ENCODE measurements around the gene TLL1.

- TF ChIP-seq RAD21 (IDR thresholded peaks at IDR 0.05; ENCODE audit: low read depth) = no peak
- no peak for TF ChIP-seq TCF12 (IDR thresholded peaks at IDR 0.05; ENCODE audit: low read depth)
- no peak for TF ChIP-seq CEBPB (IDR thresholded peaks at IDR 0.05)
- no peak for TF ChIP-seq TAF1 (IDR thresholded peaks at IDR 0.05; ENCODE audit: low read depth)
- TF ChIP-seq, protein P1, sequence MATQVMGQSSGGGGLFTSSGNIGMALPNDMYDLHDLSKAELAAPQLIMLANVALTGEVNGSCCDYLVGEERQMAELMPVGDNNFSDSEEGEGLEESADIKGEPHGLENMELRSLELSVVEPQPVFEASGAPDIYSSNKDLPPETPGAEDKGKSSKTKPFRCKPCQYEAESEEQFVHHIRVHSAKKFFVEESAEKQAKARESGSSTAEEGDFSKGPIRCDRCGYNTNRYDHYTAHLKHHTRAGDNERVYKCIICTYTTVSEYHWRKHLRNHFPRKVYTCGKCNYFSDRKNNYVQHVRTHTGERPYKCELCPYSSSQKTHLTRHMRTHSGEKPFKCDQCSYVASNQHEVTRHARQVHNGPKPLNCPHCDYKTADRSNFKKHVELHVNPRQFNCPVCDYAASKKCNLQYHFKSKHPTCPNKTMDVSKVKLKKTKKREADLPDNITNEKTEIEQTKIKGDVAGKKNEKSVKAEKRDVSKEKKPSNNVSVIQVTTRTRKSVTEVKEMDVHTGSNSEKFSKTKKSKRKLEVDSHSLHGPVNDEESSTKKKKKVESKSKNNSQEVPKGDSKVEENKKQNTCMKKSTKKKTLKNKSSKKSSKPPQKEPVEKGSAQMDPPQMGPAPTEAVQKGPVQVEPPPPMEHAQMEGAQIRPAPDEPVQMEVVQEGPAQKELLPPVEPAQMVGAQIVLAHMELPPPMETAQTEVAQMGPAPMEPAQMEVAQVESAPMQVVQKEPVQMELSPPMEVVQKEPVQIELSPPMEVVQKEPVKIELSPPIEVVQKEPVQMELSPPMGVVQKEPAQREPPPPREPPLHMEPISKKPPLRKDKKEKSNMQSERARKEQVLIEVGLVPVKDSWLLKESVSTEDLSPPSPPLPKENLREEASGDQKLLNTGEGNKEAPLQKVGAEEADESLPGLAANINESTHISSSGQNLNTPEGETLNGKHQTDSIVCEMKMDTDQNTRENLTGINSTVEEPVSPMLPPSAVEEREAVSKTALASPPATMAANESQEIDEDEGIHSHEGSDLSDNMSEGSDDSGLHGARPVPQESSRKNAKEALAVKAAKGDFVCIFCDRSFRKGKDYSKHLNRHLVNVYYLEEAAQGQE (IDR thresholded peaks at IDR 0.05; ENCODE audit: low read depth) = peak; percentile 87
- TF ChIP-seq FOXM1 (IDR thresholded peaks at IDR 0.05; ENCODE audit: borderline replicate concordance, low read depth) = no peak
- TF ChIP-seq TEAD4 (IDR thresholded peaks at IDR 0.05) = no peak
- no peak for TF ChIP-seq EGR1 (IDR thresholded peaks at IDR 0.05)
- TF ChIP-seq NFIC (IDR thresholded peaks at IDR 0.05) = no peak
- TF ChIP-seq YY1 (IDR thresholded peaks at IDR 0.05; ENCODE audit: low read depth) = no peak
- TF ChIP-seq, protein P2, sequence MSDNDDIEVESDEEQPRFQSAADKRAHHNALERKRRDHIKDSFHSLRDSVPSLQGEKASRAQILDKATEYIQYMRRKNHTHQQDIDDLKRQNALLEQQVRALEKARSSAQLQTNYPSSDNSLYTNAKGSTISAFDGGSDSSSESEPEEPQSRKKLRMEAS (IDR thresholded peaks at IDR 0.05) = no peak
- no peak for TF ChIP-seq EP300 (IDR thresholded peaks at IDR 0.05; ENCODE audit: borderline replicate concordance)
- no peak for TF ChIP-seq USF1 (IDR thresholded peaks at IDR 0.05)
These were observed 205.9 kb downstream of the TLL1 start for GRCh38 chr4:166078955-166079354.
